Urinary bladder (tissue), 4 donors: ENCODE results near the gene EHD4. TPM values are rescaled to one million over a fixed set of nuclear protein-coding genes. Genes with fewer than 3 reads are reported as not detected.

Source experiments
- DNase-seq: peaks from one replicate; pipeline ENCODE4 v3.0.0-alpha.2; 2015; ENCODE audit errors: extremely low spot score
- H3K27ac ChIP-seq: one replicate; pipeline ENCODE4 v1.5.1; 2013; ENCODE audit warnings: low read depth, mild to moderate bottlenecking, moderate library complexity
- H3K36me3 ChIP-seq: one replicate; pipeline ENCODE4 v1.6.1; 2013; ENCODE audit warnings: mild to moderate bottlenecking, moderate library complexity; ENCODE audit not compliant: insufficient read depth
- H3K4me1 ChIP-seq: one replicate; pipeline ENCODE4 v1.6.1; 2013; ENCODE audit warnings: mild to moderate bottlenecking, moderate library complexity; ENCODE audit not compliant: insufficient read depth
- H3K4me3 ChIP-seq: one replicate; pipeline ENCODE4 v1.5.1; 2013; ENCODE audit warnings: low read depth, low read length
- WGBS: extraction: QIAGEN DNeasy Blood & Tissue Kit; methylation state at CpG from one replicate; pipeline ENCODE4 v1.1.7; 2013; 5-methylcytosine and 5-hydroxymethylcytosine counted together
- polyA plus RNA-seq: library from polyadenylated mRNA; stranded (reverse); fragments of 200-250 nt; gene quantifications from one replicate; pipeline ENCODE4 v1.2.3, GENCODE V29; 2013
- total RNA-seq: library from RNA; depleted of rRNA; stranded (reverse); fragments of >200 nt; gene quantifications from one replicate; pipeline ENCODE4 v1.2.3, GENCODE V29; 2014
- donor health status: healthy with polysubstance abuse.
- donor health status: healthy.

The EHD4 gene
- total and polyA plus RNA-seq, 2 donors = 14.4 to 17.0 TPM

DNA sequence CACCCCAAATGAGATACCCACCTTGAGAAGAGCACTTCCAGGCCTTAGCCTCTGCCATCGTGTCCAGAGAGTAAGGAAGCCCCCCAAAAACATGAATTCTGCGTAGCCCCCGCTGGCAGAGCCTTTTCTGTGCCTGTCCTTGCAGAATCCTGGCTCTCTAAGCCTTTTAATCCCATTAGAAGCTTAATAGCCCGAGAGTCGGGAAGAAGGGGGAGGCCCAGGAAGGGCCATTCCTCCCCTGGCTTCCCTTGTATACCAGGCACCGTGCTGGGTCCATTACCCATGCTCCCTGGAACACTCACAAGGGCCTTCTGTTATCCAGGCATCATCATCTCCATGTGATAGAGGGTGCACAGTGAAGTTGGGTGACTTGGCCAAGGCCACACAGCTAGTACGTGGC, 85.6 kb downstream of the EHD4 start:
- H3K4me1 ChIP-seq = no peaks in the 10 kb centered on the region
- WGBS = 90% methylated on average over 7 of the region's 7 CpGs
- H3K36me3 ChIP-seq = no peaks in the 10 kb centered on the region
- no peak overlapping the region for H3K27ac ChIP-seq
- no peak overlapping the region for H3K4me3 ChIP-seq
- DNase-seq = no peak

DNA sequence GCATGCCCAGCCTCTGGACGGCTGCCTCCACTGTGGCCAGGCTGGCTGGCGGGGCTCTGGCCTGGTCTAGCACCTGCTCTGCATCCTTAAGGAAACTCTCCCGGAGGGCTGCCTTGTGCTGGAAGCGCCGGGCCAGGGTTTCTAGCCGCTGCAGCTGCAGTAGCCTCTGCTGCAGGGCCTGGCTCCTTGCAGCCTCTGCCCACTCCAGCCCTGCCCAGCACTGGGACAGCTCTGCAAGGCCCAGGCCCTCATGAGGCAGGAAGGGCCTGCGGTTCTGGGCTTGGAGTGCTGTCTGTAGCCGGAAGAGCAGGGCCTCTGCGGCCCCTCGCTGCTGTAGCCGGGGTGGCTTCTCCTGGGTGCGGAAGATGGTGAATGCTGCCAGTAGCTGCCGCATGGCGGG, 86.5 kb downstream of the EHD4 start:
- Histone ChIP-seq H3K36me3 (no peaks in the 10 kb centered on the region), H3K4me1 (no peaks in the 10 kb centered on the region), H3K27ac (no peak overlapping the region), H3K4me3 (no peak overlapping the region)
- DNase-seq = no peak
- WGBS = 97% methylated on average over 14 of the region's 14 CpGs

- Histone ChIP-seq H3K36me3 (no peaks in the 10 kb centered on the region), H3K4me3 (no peak overlapping the region), H3K4me1 (no peaks in the 10 kb centered on the region), H3K27ac (no peak overlapping the region)
- no peak for DNase-seq
These were observed 87.0 kb downstream of the EHD4 start for GRCh38 chr15:41885321-41885720.

- H3K4me3 ChIP-seq = no peak overlapping the region
- H3K4me1 ChIP-seq = no peaks in the 10 kb centered on the region
- H3K27ac ChIP-seq = no peak overlapping the region
- no peak for DNase-seq
- no peaks in the 10 kb centered on the region for H3K36me3 ChIP-seq
- 95% methylated on average over 7 of the region's 7 CpGs for WGBS
These were observed 87.9 kb downstream of the EHD4 start for GRCh38 chr15:41884458-41884857.

- Histone ChIP-seq H3K4me3 (no peak overlapping the region), H3K4me1 (no peaks in the 10 kb centered on the region), H3K36me3 (no peaks in the 10 kb centered on the region), H3K27ac (no peak overlapping the region)
- WGBS = 98% methylated on average over 2 of the region's 2 CpGs
- no peak for DNase-seq
These were observed 88.9 kb downstream of the EHD4 start for GRCh38 chr15:41883484-41883825.

- Histone ChIP-seq H3K4me1 (no peaks in the 10 kb centered on the region), H3K27ac (no peak overlapping the region), H3K36me3 (no peaks in the 10 kb centered on the region), H3K4me3 (no peak overlapping the region)
- no peak for DNase-seq
- WGBS = 67% methylated on average over 14 of the region's 14 CpGs
These were observed 89.5 kb downstream of the EHD4 start for GRCh38 chr15:41882689-41883483.

DNA sequence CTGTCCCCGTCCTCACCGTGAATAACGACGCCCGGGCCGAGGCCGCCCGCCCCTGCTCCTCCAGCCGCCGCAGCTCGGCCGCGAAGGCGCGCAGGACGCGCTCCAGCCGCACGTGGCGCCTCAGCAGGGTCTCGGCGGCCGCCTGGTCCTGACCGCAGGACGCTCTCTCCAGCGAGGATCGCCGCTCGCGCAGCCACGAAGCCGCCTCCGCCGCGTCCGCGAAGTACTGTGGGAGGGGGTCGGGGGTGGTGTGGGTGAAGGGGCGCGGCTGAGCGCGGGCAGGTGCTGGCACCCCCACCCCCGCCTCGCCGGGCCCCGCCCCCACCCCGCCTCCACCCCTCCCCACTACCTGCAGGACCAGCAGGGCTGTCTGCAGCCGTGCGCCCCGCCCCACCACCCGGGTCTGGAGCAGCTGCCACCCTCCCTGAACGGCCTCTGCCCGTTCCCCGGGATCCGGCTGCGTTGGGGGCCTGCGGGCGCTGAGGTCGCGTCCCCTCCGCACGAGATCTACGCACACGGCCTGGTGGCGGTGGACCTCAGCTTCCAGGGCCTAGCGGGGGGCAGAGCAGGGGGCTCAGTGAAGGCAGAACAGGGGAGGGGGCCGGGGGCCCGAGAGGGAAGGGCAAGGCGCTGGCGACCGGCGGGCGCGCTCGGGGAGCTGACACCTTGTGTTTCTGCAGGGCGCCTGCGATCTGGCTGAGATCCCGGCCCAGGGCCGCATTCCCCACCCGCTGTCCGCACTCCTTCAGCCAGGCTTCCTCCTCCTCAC, 90.3 kb downstream of the EHD4 start:
- Histone ChIP-seq H3K27ac (no peak overlapping the region), H3K4me1 (no peaks in the 10 kb centered on the region), H3K36me3 (no peaks in the 10 kb centered on the region), H3K4me3 (peak overlapping the region; percentile 22)
- 12% methylated on average over 81 of the region's 81 CpGs for WGBS
- DNase-seq = no peak

GRCh38 chr15:41881550-41881919, 90.8 kb downstream of the EHD4 start:
- Histone ChIP-seq H3K36me3 (no peaks in the 10 kb centered on the region), H3K4me3 (peak overlapping the region; percentile 6), H3K27ac (no peak overlapping the region), H3K4me1 (no peaks in the 10 kb centered on the region)
- no peak for DNase-seq
- 54% methylated on average over 10 of the region's 10 CpGs for WGBS

GRCh38 chr15:41881086-41881485, 91.3 kb downstream of the EHD4 start:
- Histone ChIP-seq H3K27ac (no peak overlapping the region), H3K4me1 (no peaks in the 10 kb centered on the region), H3K36me3 (no peaks in the 10 kb centered on the region), H3K4me3 (no peak overlapping the region)
- 92% methylated on average over 8 of the region's 8 CpGs for WGBS
- DNase-seq = no peak

GRCh38 chr15:41880156-41880877, 92.0 kb downstream of the EHD4 start:
- Histone ChIP-seq H3K4me3 (no peak overlapping the region), H3K36me3 (no peaks in the 10 kb centered on the region), H3K27ac (no peak overlapping the region), H3K4me1 (no peaks in the 10 kb centered on the region)
- DNase-seq = no peak
- 89% methylated on average over 10 of the region's 10 CpGs for WGBS

DNA sequence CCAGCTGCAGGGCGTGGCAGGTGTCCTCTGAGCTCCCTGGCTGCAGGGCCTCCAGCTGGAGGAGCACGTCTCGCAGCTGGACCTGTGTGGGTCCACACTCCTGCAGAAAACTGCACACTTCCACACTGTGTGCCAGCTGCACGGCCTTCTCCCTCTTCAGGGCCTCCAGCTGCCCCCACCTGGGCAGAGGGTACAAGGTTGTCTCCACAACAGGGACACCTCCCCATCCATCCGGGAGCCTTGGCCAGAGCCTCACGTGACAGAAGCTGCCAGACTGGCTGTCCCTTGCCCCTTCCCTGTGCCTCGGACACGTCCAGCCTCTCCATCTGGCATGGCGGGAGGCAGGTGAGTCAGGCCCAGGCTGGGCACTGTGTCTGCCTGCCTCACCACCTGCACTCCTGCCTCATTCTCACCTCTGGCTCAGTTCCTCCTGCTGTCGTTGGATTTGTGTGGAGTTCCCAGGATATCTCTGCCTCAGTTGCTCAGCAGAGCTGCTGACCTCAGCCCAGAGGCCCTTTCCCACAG, 93.0 kb downstream of the EHD4 start:
- 93% methylated on average over 10 of the region's 10 CpGs for WGBS
- DNase-seq = no peak
- H3K4me1 ChIP-seq = no peaks in the 10 kb centered on the region
- H3K27ac ChIP-seq = no peak overlapping the region
- H3K4me3 ChIP-seq = no peak overlapping the region
- H3K36me3 ChIP-seq = no peaks in the 10 kb centered on the region

- no peaks in the 10 kb centered on the region for H3K36me3 ChIP-seq
- H3K4me1 ChIP-seq = no peaks in the 10 kb centered on the region
- DNase-seq = no peak
- 80% methylated on average over 10 of the region's 10 CpGs for WGBS
- no peak overlapping the region for H3K4me3 ChIP-seq
- no peak overlapping the region for H3K27ac ChIP-seq
These were observed 94.0 kb downstream of the EHD4 start for GRCh38 chr15:41878355-41878699.

GRCh38 chr15:41877631-41878354, 94.6 kb downstream of the EHD4 start:
- Histone ChIP-seq H3K4me3 (no peak overlapping the region), H3K36me3 (no peaks in the 10 kb centered on the region), H3K27ac (no peak overlapping the region), H3K4me1 (no peaks in the 10 kb centered on the region)
- WGBS = 76% methylated on average over 13 of the region's 13 CpGs
- no peak for DNase-seq
